ENCODE results near the gene KCNIP1.
A peak's percentile ranks its signal among the peaks of the same experiment; 100 is the strongest.

Gene KCNIP1

GRCh38 chr5:170504616-170505266 lies 921 bp downstream of the KCNIP1 start:
- no peaks in the 10 kb centered on the region for H3K36me3 ChIP-seq (replicated peaks)
- H3K27ac ChIP-seq = no peak overlapping the region
- in situ Hi-C loops (cut with HindIII; ENCODE audit: low pct_ligation_motif_present, low sequenced_read_pairs) = no loop called here
- H3K27me3 ChIP-seq (replicated peaks) = peaks cover 16% of the 10 kb centered on the region
- H3K4me3 ChIP-seq (ENCODE audit: low read depth, low read length) = no peak overlapping the region
- DNase-seq = no peak
- TF ChIP-seq, protein P1, sequence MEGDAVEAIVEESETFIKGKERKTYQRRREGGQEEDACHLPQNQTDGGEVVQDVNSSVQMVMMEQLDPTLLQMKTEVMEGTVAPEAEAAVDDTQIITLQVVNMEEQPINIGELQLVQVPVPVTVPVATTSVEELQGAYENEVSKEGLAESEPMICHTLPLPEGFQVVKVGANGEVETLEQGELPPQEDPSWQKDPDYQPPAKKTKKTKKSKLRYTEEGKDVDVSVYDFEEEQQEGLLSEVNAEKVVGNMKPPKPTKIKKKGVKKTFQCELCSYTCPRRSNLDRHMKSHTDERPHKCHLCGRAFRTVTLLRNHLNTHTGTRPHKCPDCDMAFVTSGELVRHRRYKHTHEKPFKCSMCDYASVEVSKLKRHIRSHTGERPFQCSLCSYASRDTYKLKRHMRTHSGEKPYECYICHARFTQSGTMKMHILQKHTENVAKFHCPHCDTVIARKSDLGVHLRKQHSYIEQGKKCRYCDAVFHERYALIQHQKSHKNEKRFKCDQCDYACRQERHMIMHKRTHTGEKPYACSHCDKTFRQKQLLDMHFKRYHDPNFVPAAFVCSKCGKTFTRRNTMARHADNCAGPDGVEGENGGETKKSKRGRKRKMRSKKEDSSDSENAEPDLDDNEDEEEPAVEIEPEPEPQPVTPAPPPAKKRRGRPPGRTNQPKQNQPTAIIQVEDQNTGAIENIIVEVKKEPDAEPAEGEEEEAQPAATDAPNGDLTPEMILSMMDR (IDR thresholded peaks at IDR 0.05; ENCODE audit: low read depth, low read length, missing control alignments) = no peak

GRCh38 chr5:170508036-170508435 lies 4.2 kb downstream of the KCNIP1 start:
- in situ Hi-C loops (cut with HindIII; ENCODE audit: low pct_ligation_motif_present, low sequenced_read_pairs) = no loop called here
- no peaks in the 10 kb centered on the region for H3K36me3 ChIP-seq (replicated peaks)
- H3K4me3 ChIP-seq (ENCODE audit: low read depth, low read length) = no peak overlapping the region
- peaks cover 14% of the 10 kb centered on the region for H3K27me3 ChIP-seq (replicated peaks)
- no peak overlapping the region for H3K27ac ChIP-seq
- DNase-seq = no peak
- TF ChIP-seq, protein P1 (IDR thresholded peaks at IDR 0.05; ENCODE audit: low read depth, low read length, missing control alignments) = no peak

- TF ChIP-seq, protein P1 (IDR thresholded peaks at IDR 0.05; ENCODE audit: low read depth, low read length, missing control alignments) = peak; percentile 20
- in situ Hi-C loops (cut with HindIII; ENCODE audit: low pct_ligation_motif_present, low sequenced_read_pairs) = no loop called here
Measured at GRCh38 chr5:170508660-170509347, 5.0 kb downstream of the KCNIP1 start.

DNA sequence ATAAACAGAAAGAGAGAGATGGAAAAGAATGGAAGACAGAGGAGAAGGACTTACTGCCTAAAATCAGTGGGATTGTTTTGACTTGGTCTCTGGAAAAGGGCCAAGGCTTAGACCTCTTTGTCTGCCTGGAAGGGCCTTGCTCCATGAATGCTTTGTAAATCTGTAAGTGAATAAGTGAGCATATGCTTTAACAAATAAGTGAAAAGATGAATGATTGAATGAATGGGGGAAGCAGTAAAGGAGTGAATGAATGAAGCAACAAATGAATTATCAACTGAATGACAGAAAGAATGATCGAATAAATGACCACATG lies 5.5 kb downstream of the KCNIP1 start:
- no peak overlapping the region for H3K27ac ChIP-seq
- H3K4me3 ChIP-seq (ENCODE audit: low read depth, low read length) = no peak overlapping the region
- DNase-seq = no peak
- H3K27me3 ChIP-seq (replicated peaks) = peaks cover 10% of the 10 kb centered on the region
- TF ChIP-seq, protein P1 (IDR thresholded peaks at IDR 0.05; ENCODE audit: low read depth, low read length, missing control alignments) = no peak
- in situ Hi-C loops (cut with HindIII; ENCODE audit: low pct_ligation_motif_present, low sequenced_read_pairs) = no loop called here
- no peaks in the 10 kb centered on the region for H3K36me3 ChIP-seq (replicated peaks)

More at GRCh38 chr5:170508660-170509347, 5.0 kb downstream of the KCNIP1 start:
- Histone ChIP-seq H3K4me3 (ENCODE audit: low read depth, low read length) (no peak overlapping the region), H3K27ac (no peak overlapping the region), H3K36me3 (replicated peaks) (no peaks in the 10 kb centered on the region), H3K27me3 (replicated peaks) (peaks cover 14% of the 10 kb centered on the region)
- DNase-seq = no peak

GRCh38 chr5:170510126-170510525 lies 6.3 kb downstream of the KCNIP1 start:
- TF ChIP-seq, protein P1 (IDR thresholded peaks at IDR 0.05; ENCODE audit: low read depth, low read length, missing control alignments) = no peak

More at GRCh38 chr5:170510126-170510525, 6.3 kb downstream of the KCNIP1 start:
- in situ Hi-C loops (cut with HindIII; ENCODE audit: low pct_ligation_motif_present, low sequenced_read_pairs) = no loop called here
- no peak overlapping the region for H3K4me3 ChIP-seq (ENCODE audit: low read depth, low read length)
- H3K27me3 ChIP-seq (replicated peaks) = peaks cover 3% of the 10 kb centered on the region
- no peak for DNase-seq
- no peaks in the 10 kb centered on the region for H3K36me3 ChIP-seq (replicated peaks)
- H3K27ac ChIP-seq = no peak overlapping the region

All from brain microvascular endothelial cell (primary cell).